Sigmoid colon (tissue), 7 donors: ENCODE measurements around the gene GOLGA5. TPM values are rescaled to one million over a fixed set of nuclear protein-coding genes. Genes with fewer than 3 reads are reported as not detected.
"Not testable (repeated sequence)": the region's sequence is repeated elsewhere in the genome, so short reads cannot be mapped to it uniquely, and the experiment has no call there.

Experiments
- DNase-seq: peaks from one replicate; pipeline ENCODE4 v3.0.0-alpha.2; 2019
- H3K27ac ChIP-seq, 4 donors: fragments of 200-600 bp; sonication (generic); one replicate each; pipeline ENCODE4 v1.5.1; 2016 to 2019; ENCODE audit warnings: mild to moderate bottlenecking in 1 of 4
- H3K27me3 ChIP-seq, 3 donors: fragments of 200-600 bp; sonication (generic); one replicate each; pipeline ENCODE4 v1.5.1; 2019; ENCODE audit warnings: mild to moderate bottlenecking in 1 of 3
- H3K36me3 ChIP-seq, 4 donors: fragments of 200-600 bp; sonication (generic); one replicate each; pipeline ENCODE4 v1.5.1; 2016 to 2019
- H3K4me1 ChIP-seq, 4 donors: fragments of 200-600 bp; sonication (generic); one replicate each; pipeline ENCODE4 v1.5.1; 2017 to 2019
- H3K4me3 ChIP-seq, 4 donors: fragments of 200-600 bp; sonication (generic); one replicate each; pipeline ENCODE4 v1.5.1; 2017 to 2019; ENCODE audit warnings: mild to moderate bottlenecking in 2 of 4, moderate library complexity in 1 of 4
- H3K9me3 ChIP-seq, 4 donors: fragments of 200-600 bp in 3 of 4; sonication (generic) in 3 of 4; one replicate each; pipeline versions ENCODE4 v1.5.1 to v1.6.1; 2013 to 2019
- CTCF ChIP-seq, 4 experiments: fragments of 450-650 bp in 3 of 4; fragments of 200-600 bp in 1 of 4; IDR thresholded peaks; one replicate each; pipeline ENCODE4 v1.5.1; 2016 to 2019; ENCODE audit warnings: antibody characterized with exemption in 4 of 4, mild to moderate bottlenecking in 3 of 4, moderate library complexity in 2 of 4
- EP300 ChIP-seq, 4 donors: sonication (generic); formaldehyde crosslinking; IDR thresholded peaks; one replicate each; pipeline ENCODE4 v1.6.1; 2017; ENCODE audit warnings: antibody characterized with exemption in 4 of 4
- POLR2A ChIP-seq, 2 donors: fragments of 450-650 bp; IDR thresholded peaks; one replicate each; pipeline ENCODE4 v1.6.1; 2016; ENCODE audit warnings: antibody characterized with exemption in 2 of 2, mild to moderate bottlenecking in 2 of 2, moderate library complexity in 2 of 2
- POLR2AphosphoS5 ChIP-seq, 4 donors: sonication (generic); formaldehyde crosslinking; IDR thresholded peaks; one replicate each; pipeline ENCODE4 v1.6.1; 2017; ENCODE audit warnings: antibody characterized with exemption in 4 of 4
- WGBS, 2 donors: extraction: QIAGEN DNeasy Blood & Tissue Kit; methylation state at CpG; one replicate each; pipeline ENCODE4 v1.1.7; 2013; 5-methylcytosine and 5-hydroxymethylcytosine counted together
- intact Hi-C: fragments of 100-400 bp; cut with DNase I; formaldehyde crosslinking; loops from one replicate; pipeline ENCODE4 v1.15.1; 2023
- polyA plus RNA-seq, 3 donors: library from polyadenylated mRNA; stranded (reverse); fragments of 200-250 nt; gene quantifications; one replicate each; pipeline ENCODE4 v1.2.3, GENCODE V29; 2013
- total RNA-seq, 4 donors: library from RNA; depleted of rRNA; stranded (reverse); fragments of >200 nt; gene quantifications; one replicate each; pipeline ENCODE4 v1.1.0, GENCODE V29; 2016
- donor health status: healthy with polysubstance abuse.
- donor health status: Bipolar disorder and iron deficiency.
- donor health status: healthy.

The GOLGA5 gene, protein sequence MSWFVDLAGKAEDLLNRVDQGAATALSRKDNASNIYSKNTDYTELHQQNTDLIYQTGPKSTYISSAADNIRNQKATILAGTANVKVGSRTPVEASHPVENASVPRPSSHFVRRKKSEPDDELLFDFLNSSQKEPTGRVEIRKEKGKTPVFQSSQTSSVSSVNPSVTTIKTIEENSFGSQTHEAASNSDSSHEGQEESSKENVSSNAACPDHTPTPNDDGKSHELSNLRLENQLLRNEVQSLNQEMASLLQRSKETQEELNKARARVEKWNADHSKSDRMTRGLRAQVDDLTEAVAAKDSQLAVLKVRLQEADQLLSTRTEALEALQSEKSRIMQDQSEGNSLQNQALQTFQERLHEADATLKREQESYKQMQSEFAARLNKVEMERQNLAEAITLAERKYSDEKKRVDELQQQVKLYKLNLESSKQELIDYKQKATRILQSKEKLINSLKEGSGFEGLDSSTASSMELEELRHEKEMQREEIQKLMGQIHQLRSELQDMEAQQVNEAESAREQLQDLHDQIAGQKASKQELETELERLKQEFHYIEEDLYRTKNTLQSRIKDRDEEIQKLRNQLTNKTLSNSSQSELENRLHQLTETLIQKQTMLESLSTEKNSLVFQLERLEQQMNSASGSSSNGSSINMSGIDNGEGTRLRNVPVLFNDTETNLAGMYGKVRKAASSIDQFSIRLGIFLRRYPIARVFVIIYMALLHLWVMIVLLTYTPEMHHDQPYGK
- total RNA-seq (10 to 100 TPM; 31.8 to 41.0 (median 34.7) TPM), polyA plus RNA-seq (10 to 100 TPM; 23.0 to 57.8 (median 49.2) TPM)

DNA sequence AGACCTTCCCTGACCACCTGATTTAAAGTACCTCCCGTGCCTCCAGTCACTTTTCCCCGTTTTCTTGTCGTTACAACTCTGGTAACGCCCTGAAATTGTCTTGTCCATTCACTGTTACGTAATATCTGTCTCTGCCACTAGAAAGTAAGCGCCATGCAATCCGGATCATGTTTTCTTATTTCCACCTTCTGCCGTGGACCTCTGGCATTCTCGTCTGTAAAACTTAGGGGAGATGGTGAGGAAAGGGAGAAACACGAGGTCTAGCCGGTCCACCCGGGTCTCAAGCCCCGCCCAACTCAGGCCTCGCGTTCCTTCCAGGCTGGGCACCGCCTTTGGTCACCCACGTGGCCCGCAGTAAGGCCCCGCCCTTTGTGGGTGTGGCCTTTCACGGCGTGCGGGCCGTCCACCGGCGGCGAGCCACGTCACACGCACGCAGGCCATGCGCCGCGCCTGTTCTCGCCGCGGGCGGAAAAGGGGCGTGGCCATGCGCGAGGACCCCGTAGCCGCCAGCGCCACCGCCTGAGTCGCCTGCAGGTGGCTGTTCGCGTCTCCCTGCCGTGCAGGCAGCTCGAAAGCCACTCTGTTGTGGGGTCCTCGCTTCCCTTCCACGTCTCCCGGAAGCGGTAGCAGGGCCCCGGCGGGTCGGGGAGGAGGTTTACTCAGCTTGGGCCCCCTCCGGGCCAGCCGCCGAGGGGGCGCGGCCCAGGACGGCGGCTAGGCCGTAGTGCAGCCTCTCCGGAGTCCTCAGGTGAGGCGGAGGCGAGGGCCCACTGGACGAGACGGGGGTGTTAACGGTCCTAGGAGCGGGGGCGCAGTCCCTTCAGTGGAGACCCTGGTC, at the start of gene GOLGA5:
Gene GOLGA5 (plus strand): TSS at position 597 of the 838 bp plus-strand sequence. CDS start 3,133 bp downstream, outside the sequence.
- 1% methylated on average over 71 of the region's 71 CpGs for WGBS, 2 donors

DNA sequence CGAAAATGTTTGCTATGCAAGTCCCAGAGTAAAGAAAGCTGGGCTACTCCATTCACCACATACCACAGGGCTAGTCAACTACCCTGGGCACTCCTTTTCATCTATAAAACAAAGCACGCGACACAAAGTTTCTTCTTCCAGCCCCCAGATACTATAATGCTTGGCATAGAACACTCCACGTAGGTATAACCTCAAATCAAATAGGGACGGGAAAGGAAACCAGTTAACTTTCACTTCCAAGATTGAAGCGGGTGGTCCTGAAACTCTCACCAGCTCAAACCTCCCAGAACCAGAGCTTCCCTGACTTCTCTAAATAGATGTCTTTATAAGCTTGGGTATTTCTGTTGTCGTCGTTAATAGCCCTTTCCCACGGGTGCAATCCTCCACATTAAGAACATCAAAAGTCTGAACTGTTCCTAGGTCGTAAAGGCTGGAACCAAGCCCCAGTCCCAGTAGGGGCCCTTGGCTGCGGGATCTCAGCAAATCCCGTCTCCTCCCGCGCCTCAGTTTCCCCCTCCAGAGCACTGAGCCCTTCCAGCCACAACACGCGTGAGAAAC, 46.3 kb upstream of the GOLGA5 start:
- H3K9me3 ChIP-seq = no peaks in the 10 kb centered on the region
- DNase-seq = no peak
- no peaks in the 10 kb centered on the region for H3K27me3 ChIP-seq
- peak overlapping the region; percentile 87 to 90 (median 88) for H3K27ac ChIP-seq
- WGBS, 2 donors = 1 to 5% methylated on average over 16 of the region's 16 CpGs
- peak overlapping the region; percentile 73 to 88 (median 76) for H3K4me3 ChIP-seq
- no peaks in the 10 kb centered on the region for H3K36me3 ChIP-seq
- H3K4me1 ChIP-seq = peaks cover 0 to 22% (median 12%) of the 10 kb centered on the region in 4 donors
- TF ChIP-seq POLR2A (IDR thresholded peaks at IDR 0.05) (no peak), POLR2AphosphoS5 (IDR thresholded peaks at IDR 0.05) (no peak), CTCF (IDR thresholded peaks at IDR 0.05) (no peak), EP300 (IDR thresholded peaks at IDR 0.05) (no peak)
- intact Hi-C loops = loop anchor here (2.0 to 5.0 kb wide), 2 partner anchors 35 to 47 kb away; partner anchors contain the start of gene GOLGA5

More for the DNA sequence above, at the start of gene GOLGA5:
- Histone ChIP-seq H3K36me3 (peaks cover 4 to 19% (median 11%) of the 10 kb centered on the region in 4 donors), H3K27ac (peak within 1 kb of the TSS; percentile 86 to 92 (median 89)), H3K4me3 (peak within 1 kb of the TSS; percentile 70 to 98 (median 95)), H3K4me1 (peaks cover 0 to 22% (median 17%) of the 10 kb centered on the region in 4 donors), H3K9me3 (peaks cover 0 to 7% (median 3%) of the 10 kb centered on the region in 4 donors), H3K27me3 (no peaks in the 10 kb centered on the region)
- intact Hi-C loops = loop anchor here (2.0 to 10.0 kb wide), 3 partner anchors 45 to 672 kb away; partner anchors contain the start of genes CPSF2, LGMN, NDUFB1 and RIN3
- TF ChIP-seq EP300 (IDR thresholded peaks at IDR 0.05) = peak in 1 of 4 donors; percentile 62
- TF ChIP-seq POLR2AphosphoS5 (IDR thresholded peaks at IDR 0.05) = peak; percentile 38 to 92 (median 72)
- no peak for TF ChIP-seq CTCF (IDR thresholded peaks at IDR 0.05)
- peak; percentile 35 to 56 for TF ChIP-seq POLR2A (IDR thresholded peaks at IDR 0.05)
- DNase-seq = peak; percentile 99

DNA sequence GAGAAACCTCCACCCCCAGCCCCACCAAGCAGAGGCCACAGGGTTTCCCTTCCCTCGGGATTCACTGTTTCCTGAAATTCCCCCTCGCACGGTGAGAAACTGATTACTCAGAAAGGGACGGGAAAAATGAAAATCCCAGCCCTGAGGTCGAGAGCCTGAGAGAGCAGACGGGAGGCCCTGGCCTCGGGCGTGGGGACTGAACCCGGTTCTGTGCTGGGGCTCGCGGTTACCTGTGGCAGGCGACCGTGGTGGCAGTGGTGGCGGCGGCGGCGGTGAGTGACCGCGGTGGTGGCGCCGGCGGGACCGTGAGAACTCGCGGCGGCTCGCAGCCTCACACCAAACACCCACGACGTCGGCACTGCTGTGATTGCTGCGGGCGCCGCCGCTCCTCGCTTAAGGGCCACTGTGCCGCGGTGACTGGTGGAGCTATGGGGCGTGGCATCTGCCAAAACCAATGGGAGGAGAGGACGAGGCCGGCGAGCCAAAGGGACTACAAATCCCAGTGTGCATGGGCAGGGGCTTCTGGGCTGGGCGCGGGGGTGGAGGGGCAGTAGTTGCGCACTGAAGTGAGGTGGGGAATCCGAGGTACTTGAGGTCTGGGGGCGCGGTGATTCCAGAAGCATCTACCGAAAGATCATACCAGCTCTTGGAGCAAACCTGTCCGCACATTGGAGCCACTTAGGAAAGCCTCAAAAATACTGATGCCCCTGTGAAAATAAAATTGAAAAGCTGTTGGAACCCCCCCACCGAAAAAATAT, 45.7 kb upstream of the GOLGA5 start, which contains the start of gene LGMN:
Gene LGMN (minus strand): TSS at position 369 of the 758 bp plus-strand sequence. CDS start 15,841 bp downstream, outside the sequence.
- peak; percentile 99 for DNase-seq
- Histone ChIP-seq H3K27me3 (no peaks in the 10 kb centered on the region), H3K4me3 (peak within 1 kb of the TSS; percentile 73 to 88 (median 76)), H3K36me3 (no peaks in the 10 kb centered on the region), H3K4me1 (peaks cover 0 to 22% (median 12%) of the 10 kb centered on the region in 4 donors), H3K9me3 (no peaks in the 10 kb centered on the region), H3K27ac (peak within 1 kb of the TSS; percentile 87 to 90 (median 88))
- WGBS, 2 donors = 1 to 3% methylated on average over 50 of the region's 50 CpGs
- intact Hi-C loops = loop anchor here (2.0 to 5.0 kb wide), 2 partner anchors 36 to 46 kb away; partner anchors contain the start of gene GOLGA5
- TF ChIP-seq POLR2A (IDR thresholded peaks at IDR 0.05) = peak; percentile 95 to 96
- TF ChIP-seq POLR2AphosphoS5 (IDR thresholded peaks at IDR 0.05) = peak; percentile 98 to 100 (median 98)
- no peak for TF ChIP-seq CTCF (IDR thresholded peaks at IDR 0.05)
- no peak for TF ChIP-seq EP300 (IDR thresholded peaks at IDR 0.05)

DNA sequence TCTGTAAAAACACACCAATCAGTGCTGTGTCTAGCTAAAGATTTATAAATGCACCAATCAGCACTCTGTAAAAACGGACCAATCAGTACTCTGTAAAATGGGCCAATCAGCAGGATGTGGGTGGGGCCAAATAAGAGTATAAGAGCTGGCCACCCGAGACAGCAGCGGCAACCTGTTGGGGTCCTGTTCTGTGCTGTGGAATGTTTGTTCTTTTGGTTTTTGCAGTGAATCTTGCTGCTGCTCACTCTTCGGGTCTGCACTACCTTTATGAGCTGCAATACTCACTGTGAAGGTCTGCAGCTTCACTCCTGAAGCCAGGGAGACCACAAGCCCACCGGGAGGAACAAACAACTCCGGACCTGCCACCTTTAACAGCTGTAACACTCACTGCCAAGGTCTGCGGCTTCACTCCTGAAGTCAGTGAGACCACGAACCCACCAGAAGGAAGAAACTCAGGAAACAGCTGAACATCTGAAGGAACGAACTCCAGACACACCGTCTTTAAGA, 43.8 kb upstream of the GOLGA5 start:
- WGBS, 2 donors = 53 to 80% methylated on average over 10 of the region's 10 CpGs
- Histone ChIP-seq H3K27ac (peak overlapping the region in 2 of 4 donors; percentile 6 to 35), H3K4me1 (peaks cover 0 to 22% (median 12%) of the 10 kb centered on the region in 4 donors)
- DNase-seq, H3K27me3 ChIP-seq, intact Hi-C loops, H3K4me3 ChIP-seq, H3K36me3 ChIP-seq, H3K9me3 ChIP-seq: not testable (repeated sequence)
